Measurements from ENCODE around the gene PRKCB.

- TF ChIP-seq POLR2A (IDR thresholded peaks at IDR 0.05; ENCODE audit: low read depth, low read length) (no peak), POLR2AphosphoS5 (IDR thresholded peaks at IDR 0.05; ENCODE audit: low read depth, low read length) (no peak), TAF1 (IDR thresholded peaks at IDR 0.05; ENCODE audit: borderline replicate concordance, low read depth, low read length) (no peak)
Observed at GRCh38 chr16:23952971-23953300, 117.2 kb downstream of the PRKCB start.
